ENCODE results near the gene UGCG.
A peak's percentile ranks its signal among the peaks of the same experiment; 100 is the strongest.
"Not testable (repeated sequence)": the region's sequence is repeated elsewhere in the genome, so short reads cannot be mapped to it uniquely, and the experiment has no call there.

The UGCG gene

GRCh38 chr9:111920531-111920930, 23.9 kb downstream of the UGCG start:
- DNase-seq (ENCODE audit: low spot score): no peak

- DNase-seq (ENCODE audit: low spot score): no peak
Observed at GRCh38 chr9:111922324-111923013, 25.9 kb downstream of the UGCG start.

- DNase-seq (ENCODE audit: low spot score): no peak
Observed at GRCh38 chr9:111924281-111924680, 27.7 kb downstream of the UGCG start.

GRCh38 chr9:111925017-111925770, 28.6 kb downstream of the UGCG start:
- DNase-seq (ENCODE audit: low spot score): no peak

- no peak for DNase-seq (ENCODE audit: low spot score)
Observed at GRCh38 chr9:111925784-111926183, 29.2 kb downstream of the UGCG start.

GRCh38 chr9:111926421-111926875, 29.8 kb downstream of the UGCG start:
- DNase-seq (ENCODE audit: low spot score): peak; percentile 71

- peak; percentile 27 for DNase-seq (ENCODE audit: low spot score)
Observed at GRCh38 chr9:111928359-111928720, 31.7 kb downstream of the UGCG start.

GRCh38 chr9:111934747-111935146, 38.1 kb downstream of the UGCG start:
- no peak for DNase-seq (ENCODE audit: low spot score)

GRCh38 chr9:111936391-111936790, 39.8 kb downstream of the UGCG start:
- no peak for DNase-seq (ENCODE audit: low spot score)

- DNase-seq (ENCODE audit: low spot score): no peak
Observed at GRCh38 chr9:111937301-111937700, 40.7 kb downstream of the UGCG start.

GRCh38 chr9:111937781-111938426, 41.3 kb downstream of the UGCG start:
- DNase-seq (ENCODE audit: low spot score): peak; percentile 53

- DNase-seq (ENCODE audit: low spot score): no peak
Observed at GRCh38 chr9:111938427-111938800, 41.8 kb downstream of the UGCG start.

GRCh38 chr9:111939322-111939721, 42.7 kb downstream of the UGCG start:
- DNase-seq (ENCODE audit: low spot score): no peak

GRCh38 chr9:111940697-111941096, 44.1 kb downstream of the UGCG start:
- DNase-seq (ENCODE audit: low spot score): no peak

- no peak for DNase-seq (ENCODE audit: low spot score)
Observed at GRCh38 chr9:111943200-111943599, 46.6 kb downstream of the UGCG start.

- DNase-seq (ENCODE audit: low spot score): no peak
Observed at GRCh38 chr9:111943746-111944145, 47.1 kb downstream of the UGCG start.

- DNase-seq (ENCODE audit: low spot score): no peak
Observed at GRCh38 chr9:111944241-111944866, 47.7 kb downstream of the UGCG start.

GRCh38 chr9:111945216-111945615, 48.6 kb downstream of the UGCG start:
- no peak for DNase-seq (ENCODE audit: low spot score)

GRCh38 chr9:111948109-111948508, 51.5 kb downstream of the UGCG start:
- DNase-seq (ENCODE audit: low spot score): not testable (repeated sequence)

GRCh38 chr9:111948951-111949350, 52.3 kb downstream of the UGCG start:
- no peak for DNase-seq (ENCODE audit: low spot score)

GRCh38 chr9:111949919-111950318, 53.3 kb downstream of the UGCG start:
- no peak for DNase-seq (ENCODE audit: low spot score)

- no peak for DNase-seq (ENCODE audit: low spot score)
Observed at GRCh38 chr9:111952559-111952958, 55.9 kb downstream of the UGCG start.

GRCh38 chr9:111953444-111953843, 56.8 kb downstream of the UGCG start:
- DNase-seq (ENCODE audit: low spot score): no peak
